Mesothelial cell of epicardium (in vitro differentiated cells): Measurements from ENCODE around the gene SLC36A1. TPM values are rescaled to one million over a fixed set of nuclear protein-coding genes. Genes with fewer than 3 reads are reported as not detected.

Experiments
- DNase-seq, 2 experiments: peaks; one replicate each; pipeline ENCODE4 v3.0.0; 2021; ENCODE audit warnings: low spot score in 2 of 2; ENCODE audit not compliant: unreplicated experiment in 2 of 2
- H3K27ac Mint-ChIP-seq: 2 replicates; pipeline ENCODE4 v1.8.0; 2021; ENCODE audit warnings: mixed read lengths
- H3K27me3 Mint-ChIP-seq: 2 replicates; pipeline ENCODE4 v1.8.0; 2021; ENCODE audit warnings: low read depth, mixed read lengths
- H3K36me3 Mint-ChIP-seq: 2 replicates; pipeline ENCODE4 v1.8.0; 2021; ENCODE audit warnings: mixed read lengths
- H3K4me1 Mint-ChIP-seq: 2 replicates; pipeline ENCODE4 v1.8.0; 2021; ENCODE audit warnings: mixed read lengths
- H3K4me3 Mint-ChIP-seq: 2 replicates; pipeline ENCODE4 v1.8.0; 2021; ENCODE audit warnings: mild to moderate bottlenecking, moderate library complexity, mixed read lengths
- H3K9me3 Mint-ChIP-seq: 2 replicates; pipeline ENCODE4 v1.8.0; 2021; ENCODE audit warnings: mixed read lengths
- CTCF ChIP-seq: fragments of 200-600 bp; sonication (generic); IDR thresholded peaks from one replicate; pipeline ENCODE4 v1.5.0; 2021; ENCODE audit warnings: antibody characterized with exemption; ENCODE audit not compliant: unreplicated experiment
- total RNA-seq: library from RNA; stranded (reverse); gene quantifications from 3 replicates; pipeline ENCODE4 v1.2.1, GENCODE V29; 2021

Gene SLC36A1
- total RNA-seq, 1 donor from 2014 or later: 14.7 TPM

GRCh38 chr5:151454889-151455288 is 7.5 kb downstream of the SLC36A1 start:
- Mint-ChIP-seq H3K4me1 (peaks cover 8% of the 10 kb centered on the region), H3K4me3 (no peak overlapping the region), H3K27me3 (no peaks in the 10 kb centered on the region), H3K9me3 (no peaks in the 10 kb centered on the region), H3K36me3 (peaks cover 1% of the 10 kb centered on the region), H3K27ac (no peak overlapping the region)
- no peak for TF ChIP-seq CTCF
- no peak for DNase-seq

GRCh38 chr5:151456321-151456940 is 9.0 kb downstream of the SLC36A1 start:
- Mint-ChIP-seq H3K27me3 (no peaks in the 10 kb centered on the region), H3K9me3 (no peaks in the 10 kb centered on the region), H3K36me3 (peaks cover 1% of the 10 kb centered on the region), H3K27ac (no peak overlapping the region), H3K4me3 (no peak overlapping the region), H3K4me1 (peaks cover 14% of the 10 kb centered on the region)
- DNase-seq: no peak
- no peak for TF ChIP-seq CTCF

- Mint-ChIP-seq H3K36me3 (peaks cover 1% of the 10 kb centered on the region), H3K4me1 (peaks cover 14% of the 10 kb centered on the region), H3K27me3 (no peaks in the 10 kb centered on the region), H3K4me3 (no peak overlapping the region), H3K9me3 (no peaks in the 10 kb centered on the region), H3K27ac (no peak overlapping the region)
- TF ChIP-seq CTCF: no peak
- no peak for DNase-seq
These were observed 10.9 kb downstream of the SLC36A1 start for GRCh38 chr5:151458314-151458713.

- no peak overlapping the region for H3K4me3 Mint-ChIP-seq
- no peaks in the 10 kb centered on the region for H3K9me3 Mint-ChIP-seq
- H3K36me3 Mint-ChIP-seq: peaks cover 1% of the 10 kb centered on the region
- no peak for TF ChIP-seq CTCF
- DNase-seq: no peak
- peak overlapping the region; percentile 10 for H3K27ac Mint-ChIP-seq
- peaks cover 14% of the 10 kb centered on the region for H3K4me1 Mint-ChIP-seq
- no peaks in the 10 kb centered on the region for H3K27me3 Mint-ChIP-seq
These were observed 12.4 kb downstream of the SLC36A1 start for GRCh38 chr5:151459680-151460324.

- Mint-ChIP-seq H3K36me3 (peaks cover 14% of the 10 kb centered on the region), H3K4me3 (no peak overlapping the region), H3K9me3 (no peaks in the 10 kb centered on the region), H3K27ac (no peak overlapping the region), H3K27me3 (no peaks in the 10 kb centered on the region), H3K4me1 (peaks cover 14% of the 10 kb centered on the region)
- TF ChIP-seq CTCF: no peak
- no peak for DNase-seq
These were observed 13.9 kb downstream of the SLC36A1 start for GRCh38 chr5:151461312-151461711.
